HG02938 (cell line): ENCODE results near the gene MYH2.

Experiments
- ATAC-seq: cut with Tn5 transposase; IDR thresholded peaks from one replicate; pipeline ENCODE4 v1.9.1; 2021; ENCODE audit warnings: mild to moderate bottlenecking, moderate library complexity; ENCODE audit not compliant: unreplicated experiment

MYH2 gene

DNA sequence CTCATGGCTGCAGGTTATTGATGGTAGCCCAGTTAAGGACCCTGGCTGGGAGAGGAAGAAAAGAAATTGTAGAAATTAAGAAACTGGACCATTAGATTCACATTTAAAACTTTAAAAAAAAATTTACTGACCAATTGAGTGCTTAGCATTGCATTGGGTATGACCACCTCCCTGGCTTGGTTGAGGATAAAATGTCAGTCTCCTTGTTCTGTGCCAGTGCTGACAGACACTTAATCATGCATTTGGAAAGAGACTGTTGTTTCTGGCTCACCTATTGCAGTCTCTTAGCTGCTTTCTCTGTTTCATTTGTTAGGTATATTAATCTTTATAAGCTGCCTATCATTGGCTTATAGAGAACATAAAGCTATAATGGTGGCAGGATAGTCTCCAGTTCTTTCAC is 32.8 kb downstream of the MYH2 start:
- ATAC-seq, result no peak

GRCh38 chr17:10516065-10516464 is 33.4 kb downstream of the MYH2 start:
- no peak for ATAC-seq

GRCh38 chr17:10513299-10514067 is 36.0 kb downstream of the MYH2 start:
- no peak for ATAC-seq

GRCh38 chr17:10512856-10513255 is 36.6 kb downstream of the MYH2 start:
- ATAC-seq, result no peak

DNA sequence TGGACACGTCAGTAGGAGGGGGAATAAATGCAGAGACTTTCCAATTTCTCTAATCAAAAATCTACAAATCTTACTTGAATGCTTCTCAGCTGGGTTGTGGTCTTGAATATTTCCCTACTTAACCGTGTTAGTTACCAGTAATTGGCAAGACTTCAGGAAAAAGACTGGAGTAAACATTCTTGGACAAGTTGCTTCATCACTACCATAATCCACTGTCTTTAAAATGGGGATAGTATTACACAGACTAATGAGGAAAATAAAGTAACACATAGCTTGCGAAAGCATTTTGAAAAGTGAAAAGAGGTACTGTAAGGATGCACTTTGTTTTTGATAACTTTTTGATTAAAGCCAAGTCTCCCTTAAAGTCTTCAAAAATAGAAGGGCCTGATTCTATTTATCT is 49.5 kb downstream of the MYH2 start:
- no peak for ATAC-seq

GRCh38 chr17:10492004-10492403 is 57.5 kb downstream of the MYH2 start:
- no peak for ATAC-seq

GRCh38 chr17:10482252-10482651 is 67.2 kb downstream of the MYH2 start:
- ATAC-seq, result no peak

GRCh38 chr17:10477701-10478100 is 71.8 kb downstream of the MYH2 start:
- no peak for ATAC-seq

GRCh38 chr17:10474536-10474935 is 74.9 kb downstream of the MYH2 start:
- ATAC-seq, result no peak

DNA sequence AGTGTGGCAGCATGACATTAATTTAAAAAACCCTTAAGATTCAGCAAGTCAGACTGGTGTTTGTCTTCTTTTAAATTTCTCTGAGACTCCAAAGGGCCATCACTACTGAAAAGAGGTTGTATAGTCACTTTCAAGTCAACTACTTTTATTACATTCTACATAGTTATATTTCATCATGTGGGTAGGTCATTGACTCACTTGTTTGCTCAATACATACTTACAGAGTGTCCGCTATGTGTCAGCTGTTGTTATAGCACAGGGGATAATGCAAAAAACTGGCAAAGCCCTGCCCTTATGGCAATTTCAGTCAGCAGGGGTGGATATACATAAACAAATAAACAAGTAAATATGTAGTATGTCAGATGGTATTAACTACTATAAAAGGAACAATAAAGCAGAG is 77.6 kb downstream of the MYH2 start:
- no peak for ATAC-seq
